Epithelial cell of prostate (primary cell): ENCODE measurements around the gene NFIA.

Experiments used
- DNase-seq: peaks from one replicate; pipeline ENCODE4 v3.0.0-alpha.2; 2011; ENCODE audit warnings: low read depth, low spot score
- H3K27ac ChIP-seq: fragments of 450-650 bp; 2 replicates; pipeline ENCODE4 v1.5.1; 2017; ENCODE audit warnings: mild to moderate bottlenecking

NFIA gene

GRCh38 chr1:61280452-61280851 is 198.1 kb downstream of the NFIA start:
- H3K27ac ChIP-seq, result no peak overlapping the region
- no peak for DNase-seq

GRCh38 chr1:61282387-61282786 is 200.0 kb downstream of the NFIA start:
- no peak overlapping the region for H3K27ac ChIP-seq
- DNase-seq, result no peak

GRCh38 chr1:61284248-61284854 is 202.0 kb downstream of the NFIA start:
- no peak for DNase-seq
- no peak overlapping the region for H3K27ac ChIP-seq

- H3K27ac ChIP-seq, result peak overlapping the region; percentile 81
- DNase-seq, result no peak
Measured at GRCh38 chr1:61284936-61285335, 202.6 kb downstream of the NFIA start.

GRCh38 chr1:61285371-61285885 is 203.1 kb downstream of the NFIA start:
- no peak for DNase-seq
- peak overlapping the region; percentile 81 for H3K27ac ChIP-seq

GRCh38 chr1:61287014-61287413 is 204.7 kb downstream of the NFIA start:
- no peak for DNase-seq
- peak overlapping the region; percentile 81 for H3K27ac ChIP-seq

GRCh38 chr1:61287734-61288133 is 205.4 kb downstream of the NFIA start:
- DNase-seq, result peak; percentile 45
- H3K27ac ChIP-seq, result peak overlapping the region; percentile 81

GRCh38 chr1:61289232-61290098 is 207.1 kb downstream of the NFIA start:
- no peak overlapping the region for H3K27ac ChIP-seq
- no peak for DNase-seq

- no peak overlapping the region for H3K27ac ChIP-seq
- no peak for DNase-seq
Measured at GRCh38 chr1:61290525-61290924, 208.2 kb downstream of the NFIA start.

- peak overlapping the region; percentile 65 for H3K27ac ChIP-seq
- no peak for DNase-seq
Measured at GRCh38 chr1:61293197-61293596, 210.8 kb downstream of the NFIA start.

- DNase-seq, result no peak
- peak overlapping the region; percentile 65 for H3K27ac ChIP-seq
Measured at GRCh38 chr1:61293986-61294504, 211.7 kb downstream of the NFIA start.

- DNase-seq, result no peak
- no peak overlapping the region for H3K27ac ChIP-seq
Measured at GRCh38 chr1:61294930-61295329, 212.6 kb downstream of the NFIA start.

- no peak for DNase-seq
- H3K27ac ChIP-seq, result no peak overlapping the region
Measured at GRCh38 chr1:61295818-61296537, 213.6 kb downstream of the NFIA start.

GRCh38 chr1:61297887-61298286 is 215.5 kb downstream of the NFIA start:
- DNase-seq, result no peak
- no peak overlapping the region for H3K27ac ChIP-seq

- DNase-seq, result no peak
Measured at GRCh38 chr1:61299463-61299862, 217.1 kb downstream of the NFIA start.

GRCh38 chr1:61300899-61301298 is 218.5 kb downstream of the NFIA start:
- H3K27ac ChIP-seq, result no peak overlapping the region
- DNase-seq, result no peak

More at GRCh38 chr1:61299463-61299862, 217.1 kb downstream of the NFIA start:
- H3K27ac ChIP-seq, result no peak overlapping the region

GRCh38 chr1:61301824-61302657 is 219.7 kb downstream of the NFIA start:
- no peak for DNase-seq
- H3K27ac ChIP-seq, result peak overlapping the region; percentile 16

- H3K27ac ChIP-seq, result no peak overlapping the region
- DNase-seq, result no peak
Measured at GRCh38 chr1:61307422-61308142, 225.2 kb downstream of the NFIA start.

- no peak for DNase-seq
- H3K27ac ChIP-seq, result no peak overlapping the region
Measured at GRCh38 chr1:61310057-61310456, 227.7 kb downstream of the NFIA start.
